Testis (tissue), 2 donors: ENCODE measurements around the gene OR5C1.

Experiments used
- CTCF ChIP-seq, 3 experiments: fragments of 450-650 bp in 2 of 3; fragments of 200-600 bp in 1 of 3; sonication (generic) in 1 of 3; IDR thresholded peaks; one replicate each; pipeline ENCODE4 v1.5.1; 2016 to 2019; ENCODE audit warnings: antibody characterized with exemption in 3 of 3, mild to moderate bottlenecking in 2 of 3, moderate library complexity in 1 of 3
- POLR2A ChIP-seq: fragments of 450-650 bp; IDR thresholded peaks from one replicate; pipeline ENCODE4 v1.6.1; 2017; ENCODE audit warnings: antibody characterized with exemption, mild to moderate bottlenecking, moderate library complexity

- TF ChIP-seq CTCF (IDR thresholded peaks at IDR 0.05) (no peak), POLR2A (no peak)
These were observed 2.4 kb upstream of the OR5C1 start for GRCh38 chr9:122786338-122786737.
